OCI-LY1 (cell line): ENCODE measurements around the gene PDE2A.

Experiments used
- CTCF ChIP-seq: fragments of 200-600 bp; sonication (generic), shearing (Covaris generic); IDR thresholded peaks from 2 replicates; pipeline ENCODE4 v1.5.1; 2017; ENCODE audit warnings: mild to moderate bottlenecking, antibody characterized with exemption, low read length, moderate library complexity, mixed read lengths
- EZH2 ChIP-seq: fragments of 200-600 bp; sonication (generic), shearing (Covaris generic); IDR thresholded peaks from 2 replicates; pipeline ENCODE4 v1.8.0; 2017; ENCODE audit warnings: borderline replicate concordance, mixed run types, mild to moderate bottlenecking, antibody characterized with exemption, low read length, moderate library complexity, mixed read lengths

- TF ChIP-seq CTCF (no peak), EZH2 (no peak)
Observed at GRCh38 chr11:72598906-72599305, 75.3 kb downstream of the PDE2A start.
